ENCODE results near the gene ENC1.

The ENC1 gene

DNA sequence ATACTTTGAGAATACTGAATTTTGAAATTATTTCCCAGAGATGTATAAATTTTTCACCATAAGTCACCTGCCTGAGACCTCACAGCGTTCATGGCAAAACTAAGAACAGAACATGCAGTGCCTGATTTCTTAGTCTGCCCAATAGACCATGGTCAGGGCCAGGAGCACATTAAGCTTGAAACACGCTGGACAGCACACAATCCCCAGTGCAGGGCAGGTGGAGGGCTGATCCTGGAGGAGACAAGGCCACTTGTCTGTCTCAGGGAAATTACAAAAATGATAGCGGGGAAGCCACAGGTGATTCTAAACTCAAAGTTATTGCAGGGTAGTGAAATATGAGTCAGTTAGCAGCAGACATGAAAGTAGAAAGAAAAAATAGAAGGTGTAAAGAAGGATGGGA lies 18.6 kb upstream of the ENC1 start:
- no peak for DNase-seq (ENCODE audit: low read depth)
- H3K4me3 ChIP-seq (ENCODE audit: low read depth, low read length): no peak overlapping the region

DNA sequence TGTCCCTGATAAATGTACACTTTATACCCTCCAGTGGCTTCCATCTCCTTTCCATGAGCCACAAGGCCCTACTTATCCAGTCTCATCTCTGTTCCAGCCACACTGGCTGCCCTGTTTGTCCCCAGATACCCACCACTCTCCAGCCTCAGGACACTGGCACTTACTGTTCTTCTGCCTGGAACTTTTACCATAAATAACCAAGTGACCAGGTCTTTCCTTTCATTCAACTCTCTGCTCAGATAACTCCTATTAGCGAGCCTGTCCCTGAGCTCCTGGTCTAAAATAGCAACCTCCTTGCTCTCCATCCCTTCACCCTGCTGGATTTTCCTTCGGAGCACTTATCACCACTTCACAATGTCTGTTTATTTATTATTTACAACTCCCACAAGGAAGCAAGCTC lies 16.6 kb upstream of the ENC1 start:
- no peak overlapping the region for H3K4me3 ChIP-seq (ENCODE audit: low read depth, low read length)
- DNase-seq (ENCODE audit: low read depth): no peak

DNA sequence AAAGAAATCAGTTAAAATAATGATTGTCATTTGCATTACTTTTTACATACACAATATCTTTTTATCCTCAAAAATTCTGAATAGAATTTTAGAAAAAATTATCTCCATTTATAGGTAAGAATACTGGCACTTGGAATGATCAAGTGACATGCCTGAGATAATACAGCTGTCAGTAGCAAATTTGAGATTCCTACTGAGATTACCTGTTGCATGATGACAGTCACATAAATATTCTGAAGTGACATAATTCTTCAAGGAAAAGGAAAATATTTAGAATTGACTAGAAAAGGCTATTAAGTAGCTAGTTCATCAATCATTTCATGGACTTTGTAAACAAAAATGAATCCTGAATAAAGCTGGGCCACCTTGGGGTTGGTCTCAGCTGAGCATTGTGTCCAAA lies 15.2 kb upstream of the ENC1 start:
- no peak overlapping the region for H3K4me3 ChIP-seq (ENCODE audit: low read depth, low read length)
- no peak for DNase-seq (ENCODE audit: low read depth)

DNA sequence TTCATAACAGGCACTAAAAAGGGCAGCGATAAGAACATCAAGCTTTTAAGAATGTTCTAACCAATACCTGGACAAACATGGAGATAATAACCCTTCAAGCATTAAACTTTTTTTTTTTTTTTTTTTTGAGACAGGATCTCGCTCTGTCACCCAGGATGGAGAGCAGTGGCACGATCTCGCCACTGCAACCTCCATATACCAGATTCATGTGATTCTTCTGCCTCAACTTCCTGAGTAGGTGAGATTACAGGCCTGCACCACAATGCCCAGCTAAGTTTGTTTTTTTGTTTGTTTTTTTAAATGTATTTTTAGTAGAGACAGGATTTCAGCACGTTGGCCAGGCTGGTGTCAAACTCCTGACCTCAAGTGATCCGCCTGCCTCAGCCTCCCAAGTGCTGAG lies 14.7 kb upstream of the ENC1 start:
- H3K4me3 ChIP-seq (ENCODE audit: low read depth, low read length): no peak overlapping the region
- DNase-seq (ENCODE audit: low read depth): no peak

DNA sequence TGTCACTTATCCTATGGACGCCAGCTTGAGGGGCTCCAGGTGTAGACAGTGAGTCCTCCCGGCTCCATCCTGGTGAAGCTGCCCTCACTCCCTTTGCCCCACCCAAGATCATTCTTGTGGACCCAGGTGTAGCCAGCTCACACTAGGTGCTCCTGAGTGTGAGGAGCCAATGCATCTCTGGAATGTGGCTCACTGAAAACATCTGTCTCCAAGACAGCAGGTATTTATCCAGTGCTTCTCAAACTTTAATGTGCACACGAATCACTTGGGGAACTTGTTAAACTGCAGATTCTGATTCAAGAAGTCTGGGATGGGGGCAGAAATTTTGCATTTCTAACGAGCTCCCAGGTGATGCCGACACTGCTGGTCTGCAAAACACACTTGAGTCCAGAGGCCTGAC lies 13.5 kb upstream of the ENC1 start:
- DNase-seq (ENCODE audit: low read depth): no peak

DNA sequence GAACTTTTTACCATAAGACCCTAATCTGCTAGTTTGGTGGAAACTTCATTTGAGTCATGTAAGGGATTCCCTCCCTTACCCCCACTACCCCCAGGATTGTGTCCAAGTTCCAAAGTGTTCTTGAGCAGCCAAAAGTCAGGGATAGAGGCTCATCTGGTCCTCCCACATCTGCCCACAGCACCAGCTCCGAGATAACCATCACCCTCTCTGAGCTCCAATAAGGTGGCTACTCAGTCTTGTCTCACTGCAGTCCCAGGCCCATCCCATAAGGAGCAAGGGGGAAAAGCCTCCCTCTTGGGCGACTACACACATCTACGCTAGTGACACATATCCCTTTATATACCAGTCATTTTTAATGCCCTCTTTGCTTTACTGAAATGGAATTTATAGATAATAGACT lies 12.0 kb upstream of the ENC1 start:
- DNase-seq (ENCODE audit: low read depth): no peak
- H3K4me3 ChIP-seq (ENCODE audit: low read depth, low read length): no peak overlapping the region

More for the DNA sequence above, 13.5 kb upstream of the ENC1 start:
- no peak overlapping the region for H3K4me3 ChIP-seq (ENCODE audit: low read depth, low read length)

DNA sequence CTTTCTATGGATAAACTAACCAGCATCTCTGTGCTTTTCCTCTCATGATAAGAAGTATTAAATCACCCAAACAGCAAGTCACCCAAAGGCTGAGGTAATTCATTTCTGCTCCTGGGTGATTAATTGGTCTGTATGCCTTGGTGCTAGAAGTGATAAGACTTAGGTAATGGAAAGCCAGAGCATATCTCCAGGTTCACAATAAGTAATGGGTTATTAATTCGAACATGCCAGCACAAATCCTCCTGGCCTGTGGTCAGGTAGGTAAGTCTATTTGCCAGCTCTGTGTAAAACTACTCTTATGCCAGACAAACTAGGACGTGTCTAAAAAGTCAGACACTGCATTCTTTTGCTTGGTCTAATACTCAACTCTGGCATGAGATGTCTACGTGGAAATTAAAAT lies 11.2 kb upstream of the ENC1 start:
- no peak overlapping the region for H3K4me3 ChIP-seq (ENCODE audit: low read depth, low read length)
- DNase-seq (ENCODE audit: low read depth): no peak

DNA sequence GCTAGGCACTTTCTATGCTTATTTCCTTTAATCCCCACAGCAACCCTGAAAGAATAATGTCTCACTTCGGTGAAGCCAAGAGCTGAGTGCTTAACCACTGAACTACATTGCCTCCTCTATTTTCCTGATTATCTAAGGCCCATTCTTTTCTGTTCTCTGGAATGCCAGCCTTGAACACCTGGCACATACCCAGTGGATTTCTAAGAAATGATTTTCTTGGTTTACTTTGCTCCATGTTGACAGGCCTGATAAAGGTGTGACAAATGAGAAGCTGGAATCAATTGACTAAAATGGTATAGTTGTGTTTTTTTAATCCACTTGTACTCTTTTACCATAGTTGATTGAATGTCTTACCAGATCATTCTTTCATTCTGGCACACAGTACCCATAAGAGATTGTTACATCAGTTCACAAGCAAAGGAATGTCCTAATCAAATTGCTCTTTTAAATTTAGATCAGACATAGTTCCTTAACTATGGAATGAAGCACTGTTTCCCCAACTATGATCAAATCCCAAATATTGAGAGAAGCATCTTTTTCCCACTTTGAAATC lies 9.0 kb upstream of the ENC1 start:
- H3K4me3 ChIP-seq (ENCODE audit: low read depth, low read length): no peak overlapping the region
- DNase-seq (ENCODE audit: low read depth): no peak

DNA sequence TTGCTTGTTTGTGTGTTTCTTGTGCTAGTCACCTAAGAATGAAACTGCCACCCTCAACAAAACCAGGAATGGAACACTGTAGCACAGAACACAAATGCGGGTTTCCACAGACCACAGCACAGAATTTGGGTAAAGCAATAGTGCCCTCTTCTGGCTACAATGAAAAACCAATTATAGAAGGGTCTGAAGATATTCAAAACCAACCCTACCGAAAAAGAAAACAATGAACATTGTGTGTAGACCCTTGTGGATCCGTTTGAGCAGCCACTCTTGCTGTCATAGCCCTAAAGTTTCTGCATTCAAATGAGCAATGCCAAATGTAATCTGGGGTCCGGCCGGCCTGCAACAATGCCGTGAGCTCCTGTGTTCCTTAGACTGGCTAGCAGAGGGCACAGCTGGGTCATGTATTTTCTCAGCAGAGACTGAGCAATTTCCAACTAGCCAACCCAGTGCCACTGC lies 8.3 kb upstream of the ENC1 start:
- H3K4me3 ChIP-seq (ENCODE audit: low read depth, low read length): no peak overlapping the region
- DNase-seq (ENCODE audit: low read depth): no peak

DNA sequence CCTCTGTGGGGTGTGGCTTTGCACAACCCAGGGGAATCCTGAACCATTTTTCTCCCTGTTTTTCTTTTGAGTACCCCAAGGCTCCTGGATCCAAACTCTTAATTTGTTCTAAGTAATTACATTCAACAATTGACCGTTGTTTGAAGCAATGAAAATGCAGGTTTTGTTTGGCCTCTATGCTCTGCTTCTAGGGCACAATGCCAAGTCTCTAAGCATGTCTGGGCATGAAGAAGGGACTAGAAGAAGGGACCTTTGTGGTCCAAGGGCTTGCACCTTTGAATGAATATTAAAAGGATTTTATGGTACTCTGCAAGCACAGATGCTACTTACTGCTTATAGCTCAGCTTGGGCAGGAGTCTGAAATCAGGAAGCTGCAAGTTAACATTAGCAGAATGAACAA lies 6.6 kb upstream of the ENC1 start:
- DNase-seq (ENCODE audit: low read depth): no peak

DNA sequence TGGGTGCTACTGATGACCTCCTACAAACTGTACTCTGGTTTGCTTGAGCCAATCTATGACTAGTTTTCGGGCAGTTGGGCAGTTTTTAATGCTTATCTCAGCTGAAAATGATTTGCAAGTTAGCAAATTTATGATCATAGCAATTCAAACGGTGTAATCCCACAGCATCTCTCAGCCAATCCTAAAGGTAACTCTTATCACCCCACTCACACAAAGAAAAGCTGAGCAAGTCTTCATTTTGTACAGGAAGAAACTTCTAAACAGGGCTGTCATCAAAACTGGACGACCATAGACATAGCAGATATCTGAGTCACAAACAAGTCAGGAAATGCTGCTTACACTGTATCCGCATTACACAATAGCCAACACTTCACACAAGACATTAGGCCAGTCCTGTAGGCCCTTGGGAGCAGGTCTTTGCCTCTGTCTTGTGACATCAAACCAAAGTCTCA lies 2.6 kb upstream of the ENC1 start:
- no peak overlapping the region for H3K4me3 ChIP-seq (ENCODE audit: low read depth, low read length)
- DNase-seq (ENCODE audit: low read depth): peak; percentile 82

More for the DNA sequence above, 6.6 kb upstream of the ENC1 start:
- no peak overlapping the region for H3K4me3 ChIP-seq (ENCODE audit: low read depth, low read length)

DNA sequence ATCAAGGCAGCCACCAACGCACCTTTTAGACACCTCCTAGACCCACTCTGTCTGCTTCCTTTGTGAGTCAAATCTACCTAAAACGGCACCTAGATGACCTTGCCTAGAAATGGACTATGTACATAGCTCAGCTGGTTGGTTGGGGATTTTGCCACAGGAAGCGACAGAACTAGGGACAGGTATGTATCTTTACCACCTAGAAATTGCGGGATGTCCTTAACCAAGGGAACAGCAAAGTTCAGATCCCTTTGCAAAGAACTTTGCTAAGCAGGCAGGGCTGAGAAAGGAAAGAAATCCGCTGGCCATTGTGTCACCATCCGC lies 2.0 kb upstream of the ENC1 start:
- no peak for DNase-seq (ENCODE audit: low read depth)
- no peak overlapping the region for H3K4me3 ChIP-seq (ENCODE audit: low read depth, low read length)

DNA sequence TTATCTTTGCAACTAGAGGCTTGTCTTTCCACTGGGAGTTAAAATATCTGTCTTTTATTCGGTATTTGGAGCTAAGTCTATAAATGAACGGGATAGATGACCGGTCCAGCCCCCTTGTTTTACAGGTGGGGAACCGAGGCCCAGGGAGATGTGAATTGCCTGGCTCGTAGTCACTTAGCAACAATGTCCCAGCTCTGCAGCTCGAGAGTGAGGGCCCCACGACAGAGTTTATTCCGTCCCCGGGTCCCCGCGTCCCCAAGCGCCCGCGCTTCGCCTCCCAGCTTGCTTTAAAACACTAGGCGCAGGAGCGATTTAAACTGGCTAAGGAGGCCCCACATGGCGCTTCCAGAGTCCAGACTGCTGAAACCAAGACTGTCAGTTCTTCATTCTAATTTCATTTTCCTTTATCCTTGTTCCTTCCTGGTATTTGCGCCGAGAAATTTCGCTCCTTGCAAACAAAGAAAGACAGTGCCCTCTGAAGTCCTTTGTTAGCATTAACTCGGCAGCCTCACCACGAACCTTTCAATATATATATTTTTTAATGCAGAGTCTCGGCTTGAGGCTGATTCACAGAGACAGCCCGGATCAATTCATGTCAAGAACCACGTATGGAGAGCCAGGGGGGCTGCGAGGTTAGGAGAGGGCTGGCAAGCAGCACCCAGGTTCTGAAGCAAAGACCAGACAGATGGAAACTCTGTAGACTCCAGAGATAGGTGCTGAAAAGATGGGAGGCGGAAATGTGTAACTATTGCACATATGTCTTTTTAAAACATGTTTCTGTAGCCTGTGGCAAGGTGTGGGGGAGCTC lies 1.4 kb upstream of the ENC1 start:
- peak; percentile 62 for DNase-seq (ENCODE audit: low read depth)
- peak overlapping the region; percentile 90 for H3K4me3 ChIP-seq (ENCODE audit: low read depth, low read length)

DNA sequence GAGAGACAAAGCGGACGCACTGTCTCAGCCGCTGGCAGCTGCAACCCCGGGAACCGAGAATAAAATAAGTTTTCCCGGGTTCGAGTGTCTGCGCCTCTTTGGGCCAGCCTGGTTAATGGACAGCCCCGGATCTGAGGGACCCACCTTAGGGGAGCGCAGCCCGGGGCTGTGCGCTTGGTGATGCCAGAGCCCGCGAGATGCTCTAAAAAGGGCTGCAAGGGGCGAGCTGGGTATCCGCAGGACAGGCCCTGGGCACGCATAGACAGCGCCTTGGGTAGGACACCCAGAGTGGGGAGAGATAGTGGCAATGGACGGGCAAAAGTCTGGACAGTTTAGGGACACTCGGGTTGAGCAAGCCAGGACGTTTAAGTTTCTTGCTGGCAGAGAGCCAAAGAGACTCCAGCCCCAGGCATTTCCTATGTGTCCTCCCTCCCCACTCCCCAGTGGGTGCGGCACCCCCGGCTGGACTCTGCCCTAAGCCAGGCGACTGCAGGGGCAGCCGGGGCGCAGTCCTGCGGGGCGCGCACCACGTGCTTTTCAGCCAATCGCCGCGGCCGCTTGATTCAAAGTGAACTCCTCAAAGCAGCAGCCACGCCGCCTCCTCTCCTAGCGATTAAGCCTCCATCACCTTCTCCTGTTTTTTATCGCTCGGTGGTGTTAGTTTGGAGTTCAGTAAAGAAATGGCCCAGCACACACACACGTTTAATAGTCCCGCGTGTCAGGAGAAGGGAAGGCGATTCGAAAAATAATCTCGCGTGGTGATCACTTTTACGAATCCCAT lies 616 bp upstream of the ENC1 start:
- no peak for DNase-seq (ENCODE audit: low read depth)
- peak overlapping the region; percentile 90 for H3K4me3 ChIP-seq (ENCODE audit: low read depth, low read length)

DNA sequence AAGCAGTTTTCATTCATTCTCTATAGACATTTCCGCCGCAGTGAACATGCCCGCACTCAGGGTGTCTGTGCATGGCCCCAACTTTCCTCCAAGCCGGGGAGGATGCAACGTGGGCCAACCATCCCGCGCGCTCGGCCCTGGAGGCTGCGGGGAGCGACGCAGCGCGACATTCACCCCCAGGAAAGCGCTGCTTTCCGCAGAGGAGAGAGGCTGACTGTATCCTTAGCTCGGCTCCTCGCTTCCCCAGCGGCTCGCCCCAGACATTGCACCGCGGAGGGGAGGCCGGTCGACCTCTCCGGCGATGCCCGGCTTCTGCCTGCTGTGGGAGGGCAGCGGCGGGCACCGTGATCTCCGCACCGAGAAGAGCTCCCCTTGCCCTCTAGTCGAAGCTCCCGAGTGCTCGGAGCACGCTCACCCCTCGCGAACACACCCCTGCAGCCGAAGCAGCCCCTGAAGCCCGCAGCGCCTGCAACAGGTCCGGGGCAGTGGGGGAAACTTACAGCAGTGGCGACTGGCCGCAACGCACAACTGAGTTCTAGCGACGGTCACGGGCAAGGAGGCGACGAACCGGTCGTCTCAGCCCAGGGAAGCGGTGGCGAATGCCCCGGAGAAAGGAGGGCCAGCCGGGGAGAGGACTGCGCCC lies 600 bp downstream of the ENC1 start:
- no peak for DNase-seq (ENCODE audit: low read depth)

DNA sequence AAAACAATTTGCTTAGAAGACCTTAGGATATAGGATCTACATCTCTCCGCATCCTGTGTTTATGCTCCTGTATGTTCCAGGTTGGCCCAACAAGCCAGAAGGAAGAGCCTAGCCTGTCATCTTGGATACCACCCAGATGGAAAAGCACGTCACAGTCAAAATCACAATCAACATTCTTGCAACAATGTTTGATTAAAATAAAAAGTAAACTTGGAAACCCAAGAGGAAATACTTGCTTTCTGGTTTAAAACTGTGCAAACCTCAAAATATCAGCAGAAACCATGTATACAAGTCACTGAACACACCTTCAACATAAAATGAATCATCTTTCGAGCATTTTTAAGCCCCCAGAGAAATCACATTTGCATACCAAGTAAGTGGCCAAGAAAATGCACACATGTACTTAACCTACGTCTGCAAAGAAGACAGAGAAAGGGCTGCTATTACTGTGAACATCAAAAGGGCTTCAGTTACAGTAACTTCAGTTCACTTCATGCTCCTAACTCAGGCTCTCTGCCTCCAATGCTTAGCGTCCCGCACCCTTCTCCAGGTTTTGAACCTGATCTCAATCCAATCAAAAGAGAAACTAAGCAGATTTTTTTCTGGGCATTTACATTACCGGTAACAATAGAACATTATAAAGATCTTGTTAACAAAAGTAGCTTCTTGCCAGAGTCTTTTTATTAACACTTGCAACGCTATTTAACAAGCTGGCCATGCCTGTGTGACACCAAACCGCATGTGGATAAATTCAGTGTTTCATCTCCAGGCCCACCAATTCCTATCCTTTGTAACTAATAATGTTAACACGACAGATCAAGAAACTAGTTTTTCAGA lies 1.3 kb downstream of the ENC1 start:
- H3K4me3 ChIP-seq (ENCODE audit: low read depth, low read length): peak overlapping the region; percentile 90
- no peak for DNase-seq (ENCODE audit: low read depth)

More for the DNA sequence above, 600 bp downstream of the ENC1 start:
- H3K4me3 ChIP-seq (ENCODE audit: low read depth, low read length): peak overlapping the region; percentile 90

DNA sequence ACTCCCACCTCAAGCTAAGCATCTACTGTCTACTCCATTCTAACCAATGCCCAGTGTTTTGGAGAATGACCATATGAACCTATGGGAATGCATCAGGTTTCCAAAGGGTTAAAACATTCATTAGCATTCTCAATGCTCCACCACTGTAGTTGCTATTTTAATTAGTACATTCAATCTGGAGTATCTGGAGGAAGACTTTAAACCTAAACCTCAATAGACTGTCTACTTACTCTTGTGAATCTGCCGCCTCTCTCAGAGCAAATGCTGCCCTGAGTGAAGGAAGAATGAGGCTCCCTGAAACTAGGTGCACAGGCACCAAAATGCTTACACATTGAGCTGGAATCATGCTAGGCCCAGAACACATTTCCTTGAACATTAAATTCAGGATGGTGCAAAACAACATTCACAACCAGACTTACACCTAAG lies 2.0 kb downstream of the ENC1 start:
- DNase-seq (ENCODE audit: low read depth): no peak
- peak overlapping the region; percentile 90 for H3K4me3 ChIP-seq (ENCODE audit: low read depth, low read length)

DNA sequence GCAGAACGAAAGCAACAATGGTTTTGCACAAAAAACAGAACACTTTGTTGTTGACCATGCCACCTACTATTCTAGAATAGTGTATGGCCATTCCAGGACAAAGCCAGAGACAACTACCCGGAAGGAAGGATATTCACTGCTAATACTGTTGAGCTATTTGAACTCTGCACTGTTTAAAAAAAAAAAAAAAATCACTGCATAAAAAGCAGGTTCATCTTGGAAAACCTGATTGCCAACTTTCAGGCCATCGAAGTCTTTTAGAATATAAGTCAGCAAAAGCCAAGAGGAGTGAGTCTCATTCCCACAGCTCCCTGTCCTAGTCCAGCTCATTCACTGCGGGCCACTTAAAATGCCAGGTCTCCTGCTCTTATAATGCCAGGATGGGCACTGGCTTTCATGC lies 4.0 kb downstream of the ENC1 start:
- no peak for DNase-seq (ENCODE audit: low read depth)
- H3K4me3 ChIP-seq (ENCODE audit: low read depth, low read length): no peak overlapping the region

DNA sequence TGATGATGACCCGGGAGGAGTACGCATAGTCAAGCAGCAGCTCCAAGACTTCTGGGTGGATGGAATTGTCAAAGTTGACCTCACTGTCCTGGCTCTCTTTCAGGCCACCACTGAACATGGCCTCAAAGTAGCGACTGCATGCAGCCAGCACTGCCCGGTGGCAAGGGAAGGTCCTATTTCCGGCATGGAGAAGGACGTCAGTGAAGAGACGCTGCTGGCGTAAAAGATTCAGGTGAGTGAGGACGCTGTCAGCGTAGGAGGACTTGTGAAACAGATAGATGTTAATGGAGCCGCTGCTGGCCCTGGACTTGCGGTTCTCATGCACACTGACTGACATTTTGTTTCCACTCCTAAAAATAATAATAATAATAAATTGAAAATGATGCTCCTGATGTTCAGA lies 4.4 kb downstream of the ENC1 start:
- H3K4me3 ChIP-seq (ENCODE audit: low read depth, low read length): no peak overlapping the region
- DNase-seq (ENCODE audit: low read depth): no peak

Measured in skeletal muscle cell (primary cell).